HL-60 (cell line): ENCODE measurements around the gene DSC3.

Source experiments
- DNase-seq, 2 experiments: peaks; one replicate each; pipeline ENCODE4 v3.0.0-alpha.2; 2010 to 2020; ENCODE audit warnings: low read depth in 1 of 2, low spot score in 1 of 2
- H3K27ac ChIP-seq: fragments of 250-450 bp; sonication (Bioruptor Pico); replicated peaks from 2 replicates; pipeline ENCODE4 v1.5.1; 2020; ENCODE audit warnings: mild to moderate bottlenecking, moderate library complexity
- H3K27me3 ChIP-seq: fragments of 250-450 bp; sonication (Bioruptor Pico); 2 replicates; pipeline ENCODE4 v1.5.1; 2021; ENCODE audit warnings: mild to moderate bottlenecking, moderate library complexity; ENCODE audit not compliant: insufficient read depth, poor library complexity, severe bottlenecking
- H3K4me3 ChIP-seq: replicated peaks from 2 replicates; pipeline ENCODE4 v1.5.1; 2011; ENCODE audit warnings: mild to moderate bottlenecking, control low read depth, low read length; ENCODE audit not compliant: insufficient read depth
- GABPA ChIP-seq: IDR thresholded peaks from 2 replicates; pipeline ENCODE4 v1.6.1; 2012; ENCODE audit warnings: low read depth
- POLR2AphosphoS5 ChIP-seq: IDR thresholded peaks from 2 replicates; pipeline ENCODE4 v1.6.1; 2012; ENCODE audit warnings: low read depth
- REST ChIP-seq: IDR thresholded peaks from 2 replicates; pipeline ENCODE4 v1.6.1; 2012; ENCODE audit warnings: low read depth; ENCODE audit not compliant: insufficient replicate concordance
- SPI1 ChIP-seq: IDR thresholded peaks from 2 replicates; pipeline ENCODE4 v1.6.1; 2012; ENCODE audit warnings: low read depth, mild to moderate bottlenecking, borderline replicate concordance
- TF ChIP-seq, protein P1 (sequence below): IDR thresholded peaks from one replicate; pipeline ENCODE4 v1.5.1; 2011; ENCODE audit warnings: low read length, control low read depth, inconsistent platforms; ENCODE audit not compliant: insufficient read depth

Gene DSC3

DNA sequence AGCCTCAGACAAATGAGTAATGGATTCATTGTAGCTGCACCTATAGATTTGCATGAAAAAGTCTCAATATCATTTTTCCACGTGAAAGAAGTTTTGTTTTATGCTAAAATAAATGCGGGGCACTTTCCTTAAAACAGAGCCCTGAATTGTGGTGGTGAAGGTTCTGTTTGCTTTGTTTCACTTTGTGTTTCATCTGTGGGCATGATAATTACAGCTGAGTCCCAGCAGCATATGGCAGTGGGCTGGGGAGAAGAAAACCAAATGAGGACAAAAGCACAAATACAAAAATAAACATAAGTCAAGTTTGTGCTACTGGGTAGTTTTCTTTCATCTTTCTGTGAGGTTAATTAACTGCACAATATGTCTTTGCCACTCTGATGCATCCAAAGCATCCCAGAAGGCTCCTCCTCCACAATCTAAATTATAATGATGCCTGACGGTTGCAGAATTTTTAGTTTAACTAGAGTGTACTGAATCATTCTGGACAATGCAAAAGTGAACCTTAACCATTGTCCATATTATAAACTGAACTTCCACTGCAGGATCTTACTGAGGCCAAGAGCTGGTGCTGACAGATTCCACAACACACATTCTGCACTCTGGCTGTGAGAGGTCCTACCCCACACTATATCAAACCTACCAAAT lies 97.6 kb downstream of the DSC3 start:
- Histone ChIP-seq H3K27me3 (no peaks in the 10 kb centered on the region), H3K4me3 (no peak overlapping the region), H3K27ac (no peak overlapping the region)
- no peak for DNase-seq
- TF ChIP-seq REST: no peak
- no peak for TF ChIP-seq POLR2AphosphoS5
- TF ChIP-seq GABPA: no peak

GRCh38 chr18:30940952-30941539 lies 101.5 kb downstream of the DSC3 start:
- TF ChIP-seq GABPA (no peak), REST (no peak), POLR2AphosphoS5 (no peak), SPI1 (no peak)
- TF ChIP-seq, protein P1, sequence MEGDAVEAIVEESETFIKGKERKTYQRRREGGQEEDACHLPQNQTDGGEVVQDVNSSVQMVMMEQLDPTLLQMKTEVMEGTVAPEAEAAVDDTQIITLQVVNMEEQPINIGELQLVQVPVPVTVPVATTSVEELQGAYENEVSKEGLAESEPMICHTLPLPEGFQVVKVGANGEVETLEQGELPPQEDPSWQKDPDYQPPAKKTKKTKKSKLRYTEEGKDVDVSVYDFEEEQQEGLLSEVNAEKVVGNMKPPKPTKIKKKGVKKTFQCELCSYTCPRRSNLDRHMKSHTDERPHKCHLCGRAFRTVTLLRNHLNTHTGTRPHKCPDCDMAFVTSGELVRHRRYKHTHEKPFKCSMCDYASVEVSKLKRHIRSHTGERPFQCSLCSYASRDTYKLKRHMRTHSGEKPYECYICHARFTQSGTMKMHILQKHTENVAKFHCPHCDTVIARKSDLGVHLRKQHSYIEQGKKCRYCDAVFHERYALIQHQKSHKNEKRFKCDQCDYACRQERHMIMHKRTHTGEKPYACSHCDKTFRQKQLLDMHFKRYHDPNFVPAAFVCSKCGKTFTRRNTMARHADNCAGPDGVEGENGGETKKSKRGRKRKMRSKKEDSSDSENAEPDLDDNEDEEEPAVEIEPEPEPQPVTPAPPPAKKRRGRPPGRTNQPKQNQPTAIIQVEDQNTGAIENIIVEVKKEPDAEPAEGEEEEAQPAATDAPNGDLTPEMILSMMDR: no peak
- Histone ChIP-seq H3K27me3 (no peaks in the 10 kb centered on the region), H3K4me3 (no peak overlapping the region), H3K27ac (no peak overlapping the region)
- no peak for DNase-seq
